CD4-positive, alpha-beta T cell treated with Interleukin-2 at 100 ng/mL for 4 hours (primary cell): ENCODE data around the gene HLA-DOB.
A peak's percentile ranks its signal among the peaks of the same experiment; 100 is the strongest.
"Not testable (repeated sequence)": the region's sequence is repeated elsewhere in the genome, so short reads cannot be mapped to it uniquely, and the experiment has no call there.

ENCODE experiments used
- DNase-seq: peaks from one replicate; pipeline ENCODE4 v3.0.0-alpha.2; 2020; ENCODE audit warnings: low spot score

The HLA-DOB gene

DNA sequence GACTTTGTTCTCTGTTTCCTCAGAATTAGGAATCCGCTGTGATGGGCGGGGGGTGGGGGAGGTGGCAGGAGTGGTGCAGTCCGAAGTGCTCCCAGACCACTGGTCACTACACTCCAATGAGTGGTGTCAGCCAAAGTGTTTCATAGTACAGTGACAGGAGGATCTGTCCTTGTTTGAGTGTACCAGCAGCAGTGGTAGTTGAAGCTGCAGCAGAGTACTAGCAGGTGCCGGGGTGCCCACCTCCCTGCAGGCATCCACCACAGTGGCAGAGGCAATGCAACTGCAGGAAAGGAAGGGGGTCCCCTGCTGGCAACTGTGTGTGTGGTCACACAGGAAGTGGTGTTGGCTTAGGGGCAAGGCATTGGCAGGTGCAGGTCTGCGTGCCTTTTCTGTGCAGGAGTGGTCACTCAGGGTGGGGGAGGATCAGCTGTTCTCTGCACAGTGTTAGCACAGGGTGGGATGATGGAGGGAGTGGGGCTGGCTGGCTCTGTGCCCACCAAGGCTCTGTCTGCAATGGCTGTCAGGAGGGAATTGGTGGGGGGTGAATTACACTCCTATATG is 9.7 kb downstream of the HLA-DOB start:
- DNase-seq, result no peak

DNA sequence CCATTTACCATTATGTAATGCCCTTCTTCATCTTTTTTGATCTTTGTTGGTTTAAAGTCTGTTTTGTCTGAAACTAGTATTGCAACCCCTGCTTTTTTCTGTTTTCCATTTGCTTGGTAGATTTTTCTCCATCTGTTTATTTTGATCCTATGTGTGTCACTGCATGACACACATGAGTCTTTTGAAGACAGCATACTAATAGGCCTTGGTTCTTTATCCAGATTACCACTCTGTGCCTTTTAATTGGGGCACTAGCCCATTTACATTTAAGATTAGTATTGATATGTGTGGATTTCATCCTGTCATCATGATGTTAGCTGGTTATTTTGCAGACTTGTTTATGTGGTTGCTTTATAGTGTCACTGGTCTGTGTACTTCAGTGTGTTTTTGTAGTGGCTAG is 11.4 kb downstream of the HLA-DOB start:
- not testable (repeated sequence) for DNase-seq

DNA sequence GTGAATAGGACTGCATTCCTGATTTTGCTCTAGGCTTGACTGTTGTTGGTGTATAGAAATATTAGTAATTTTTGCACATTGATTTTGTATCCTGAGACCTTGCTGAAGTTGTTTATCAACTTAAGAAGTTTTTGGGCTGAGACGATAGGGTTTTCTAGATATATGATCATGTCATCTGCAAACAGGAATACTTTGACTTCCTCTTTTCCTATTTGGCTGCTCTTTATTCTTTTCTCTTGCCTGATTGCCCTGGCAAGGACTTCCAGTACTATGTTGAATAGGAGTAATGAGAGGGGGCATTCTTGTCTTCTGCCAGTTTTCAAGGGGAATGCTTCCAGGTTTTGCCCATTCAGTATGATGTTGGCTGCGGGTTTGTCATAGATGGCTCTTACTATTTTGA is 13.4 kb downstream of the HLA-DOB start:
- DNase-seq, result no peak

DNA sequence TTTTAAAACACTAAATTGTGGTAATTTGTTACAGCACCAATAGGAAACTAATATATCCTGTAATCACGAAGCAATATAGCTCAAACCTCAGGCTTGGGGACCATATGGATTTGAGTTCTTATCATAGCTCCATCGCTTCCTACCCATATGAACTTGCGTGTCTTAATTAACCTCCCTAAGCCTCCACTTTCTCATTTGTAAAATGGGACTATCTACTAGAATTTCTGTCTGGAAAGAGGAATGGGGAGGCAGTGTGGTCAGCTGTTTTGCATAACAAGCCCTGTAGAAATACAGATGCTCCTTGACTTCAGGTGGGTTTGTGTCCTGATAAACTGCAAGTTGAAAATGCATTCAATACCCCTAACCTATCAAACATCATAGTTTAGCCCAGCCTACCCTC is 17.1 kb downstream of the HLA-DOB start:
- DNase-seq, result no peak

DNA sequence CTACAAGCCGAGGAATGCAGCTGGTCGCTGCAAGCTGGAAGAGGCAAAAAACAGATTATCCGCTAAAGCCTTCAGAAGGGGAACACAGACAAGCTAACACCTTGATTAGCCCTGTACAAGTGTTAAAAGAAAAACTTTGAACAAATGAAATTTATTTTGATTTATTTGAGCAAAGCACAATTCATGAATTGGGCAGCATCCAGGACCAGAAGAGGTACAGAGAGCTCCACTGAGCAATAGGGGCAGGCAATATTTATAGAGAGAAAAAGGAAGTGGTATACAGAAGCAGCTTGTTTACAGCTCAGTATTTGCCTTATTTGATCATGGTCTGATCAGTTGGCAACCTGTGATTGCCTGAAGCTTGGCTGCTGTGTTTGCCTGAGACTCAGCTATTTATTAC is 17.6 kb downstream of the HLA-DOB start:
- DNase-seq, result no peak

DNA sequence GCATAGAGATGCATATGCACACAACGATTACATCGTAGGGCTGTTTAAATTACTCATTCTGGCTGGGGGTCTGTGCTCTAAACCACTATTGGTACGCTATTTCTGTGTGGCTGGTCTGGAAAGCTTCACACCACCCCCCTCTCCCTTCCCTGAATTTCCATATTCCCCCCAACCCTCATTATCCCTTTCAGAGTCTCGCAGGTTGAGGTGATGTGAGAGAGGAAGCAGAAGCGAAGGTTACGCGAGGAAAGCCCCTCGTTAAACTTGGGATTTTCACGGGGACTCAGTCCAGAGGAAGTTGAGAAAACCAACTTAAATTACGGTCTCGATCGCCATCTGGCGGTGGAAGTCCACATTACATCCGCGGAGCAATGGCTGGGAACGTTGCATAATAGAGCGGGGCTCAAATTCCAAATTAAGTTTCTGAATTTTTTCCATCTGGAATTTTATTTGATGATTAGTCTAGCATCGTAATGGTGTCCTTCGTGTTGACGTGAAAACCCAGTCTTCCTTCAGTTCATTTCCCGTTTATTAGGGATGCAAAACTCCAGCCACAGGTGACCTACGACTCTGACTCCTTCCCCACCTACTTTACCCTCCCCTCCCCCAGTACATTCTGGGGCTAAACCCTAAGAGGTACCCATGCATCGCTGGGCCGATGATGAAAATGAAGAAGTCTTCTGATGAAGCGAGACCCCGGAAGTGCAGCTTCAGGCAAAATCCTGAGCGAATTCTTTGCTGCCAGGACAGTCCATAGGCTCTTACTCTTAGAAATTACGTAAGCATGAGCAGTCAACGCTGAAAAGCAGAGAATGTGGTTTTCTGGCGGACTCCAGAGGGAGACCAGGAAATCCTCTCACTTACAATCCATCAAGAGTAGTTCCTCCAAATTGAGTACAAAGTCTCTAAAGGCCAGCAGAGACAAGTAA is 19.7 kb downstream of the HLA-DOB start:
- DNase-seq, result peak; percentile 80

DNA sequence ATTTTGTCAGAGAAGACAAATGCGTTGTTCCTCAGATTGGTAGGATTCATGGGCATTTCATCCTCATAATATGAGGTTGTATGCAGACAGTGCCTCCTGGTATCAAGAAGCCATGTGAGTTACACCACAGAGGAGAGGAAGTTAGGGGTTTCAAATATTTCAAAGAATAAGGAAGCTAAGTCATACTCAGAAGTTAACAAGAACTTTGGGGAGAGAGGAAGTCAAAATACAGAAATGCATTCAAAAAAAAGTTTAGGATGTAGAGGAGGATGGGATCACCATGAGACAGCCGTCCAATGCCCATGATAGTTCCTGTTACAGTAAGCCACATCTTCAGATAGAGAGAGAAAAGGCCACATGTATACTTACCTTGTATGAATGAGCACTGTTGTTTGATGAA is 22.3 kb downstream of the HLA-DOB start:
- DNase-seq, result no peak

DNA sequence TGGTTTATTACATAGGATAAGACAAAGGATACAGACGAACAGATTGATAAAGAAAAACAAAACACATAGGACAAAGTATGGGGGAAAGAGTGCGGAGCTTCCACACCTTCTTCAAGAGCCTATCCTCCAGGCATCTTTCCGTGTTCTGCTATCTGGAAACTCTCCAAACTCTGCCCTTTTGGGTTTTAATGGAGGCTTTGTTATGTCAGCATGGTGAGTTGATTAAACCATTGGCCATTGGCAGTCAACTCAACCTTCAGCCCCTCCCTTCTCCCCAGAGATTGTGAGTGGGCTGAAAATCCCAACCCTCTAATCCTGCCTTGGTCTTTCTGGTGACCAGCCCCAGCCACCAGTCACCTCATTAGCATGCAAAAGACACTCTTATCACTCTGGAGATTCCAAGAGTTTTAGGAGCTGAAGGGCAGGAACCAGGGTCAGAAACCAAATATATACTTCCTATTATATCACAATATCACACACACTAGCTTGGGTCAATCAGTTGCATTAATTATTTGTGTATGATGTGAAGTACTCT is 23.8 kb downstream of the HLA-DOB start:
- DNase-seq, result no peak

DNA sequence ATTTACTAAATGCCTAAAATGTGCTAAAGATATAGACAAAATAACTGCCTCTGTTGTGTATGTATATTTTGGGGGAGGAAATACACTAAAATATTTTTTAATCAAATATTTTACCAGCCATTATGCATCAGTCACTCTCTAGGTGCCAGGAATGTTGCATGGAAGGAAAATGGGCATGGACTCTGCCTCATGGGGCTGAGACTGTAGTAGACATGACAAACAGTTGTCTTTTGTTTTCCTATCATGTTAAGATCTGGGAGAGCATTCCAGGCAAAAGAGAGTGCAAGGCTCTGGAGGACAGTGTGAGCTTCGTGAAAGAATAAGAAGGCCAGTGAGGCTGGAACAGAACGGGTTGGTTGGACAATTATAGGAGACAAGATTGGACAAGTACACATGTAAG is 26.5 kb downstream of the HLA-DOB start:
- DNase-seq, result no peak

DNA sequence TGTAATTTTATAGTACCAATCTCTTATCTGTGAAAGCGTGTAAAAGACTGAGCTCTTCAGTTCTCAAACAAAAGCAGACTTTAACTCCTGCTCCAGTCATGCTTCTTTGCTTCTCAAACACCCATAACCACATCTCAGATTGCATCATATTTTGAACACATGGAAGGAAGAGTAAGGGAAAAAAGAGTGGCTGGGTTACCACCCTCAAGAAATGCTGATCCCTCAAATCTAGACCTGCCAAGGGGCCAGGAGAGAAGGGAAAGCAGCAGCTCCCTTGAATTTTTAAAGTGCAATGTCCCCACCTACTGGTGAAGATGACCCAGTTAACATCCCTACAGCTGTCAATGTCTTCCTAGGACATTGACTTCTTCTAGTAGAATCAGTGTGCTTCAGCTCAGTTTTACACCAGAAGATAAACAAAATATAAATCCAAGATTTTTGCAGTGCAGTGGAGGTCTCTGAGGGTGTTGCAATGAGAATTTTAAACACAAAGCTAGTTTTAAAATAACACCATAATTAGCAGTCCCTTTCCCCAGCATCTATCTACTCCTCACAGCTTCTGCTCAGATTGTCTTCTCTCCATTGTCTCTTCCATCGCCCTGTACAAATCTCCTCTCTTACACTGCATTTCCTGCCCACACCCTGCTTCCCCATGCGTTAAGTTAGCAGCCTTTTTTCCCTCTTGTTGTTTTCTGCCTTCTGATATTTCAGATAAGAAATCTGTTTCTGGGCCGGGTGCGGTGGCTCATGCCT is 30.8 kb downstream of the HLA-DOB start:
- DNase-seq, result peak; percentile 54

DNA sequence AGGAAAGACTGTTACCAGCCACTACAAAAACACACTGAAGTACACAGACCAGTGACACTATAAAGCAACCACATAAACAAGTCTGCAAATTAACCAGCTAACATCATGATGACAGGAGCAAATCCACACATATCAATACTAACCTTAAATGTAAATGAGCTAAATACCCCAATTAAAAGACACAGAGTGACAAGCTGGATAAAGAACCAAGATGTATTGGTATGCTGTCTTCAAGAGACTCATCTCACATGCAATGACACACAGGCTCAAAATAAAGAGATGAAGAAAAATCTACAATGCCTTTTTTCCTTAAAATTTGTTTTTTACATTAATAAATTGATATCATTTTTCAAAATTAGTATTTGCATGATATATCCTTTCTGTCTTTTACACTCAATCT is 33.9 kb downstream of the HLA-DOB start:
- DNase-seq, result not testable (repeated sequence)

DNA sequence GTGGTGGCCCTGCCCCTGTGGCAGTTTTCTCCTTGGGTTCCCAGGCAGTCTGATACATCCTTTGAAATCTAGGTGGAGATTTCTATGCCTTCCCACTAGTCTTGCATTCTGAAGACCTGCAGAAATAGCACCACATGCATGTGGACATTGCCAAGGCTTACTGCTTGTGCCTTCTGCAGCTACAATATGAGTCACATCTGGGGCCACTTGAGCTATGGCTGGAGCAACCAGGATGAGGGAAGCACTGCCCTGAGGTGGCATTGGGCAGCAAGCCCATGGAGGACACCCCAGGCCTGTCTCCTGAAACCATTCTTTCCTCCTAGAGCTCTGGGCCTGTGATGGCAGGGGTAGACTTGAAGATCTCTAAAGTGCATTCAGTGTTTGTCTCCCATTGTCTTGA is 37.8 kb downstream of the HLA-DOB start:
- DNase-seq, result no peak

DNA sequence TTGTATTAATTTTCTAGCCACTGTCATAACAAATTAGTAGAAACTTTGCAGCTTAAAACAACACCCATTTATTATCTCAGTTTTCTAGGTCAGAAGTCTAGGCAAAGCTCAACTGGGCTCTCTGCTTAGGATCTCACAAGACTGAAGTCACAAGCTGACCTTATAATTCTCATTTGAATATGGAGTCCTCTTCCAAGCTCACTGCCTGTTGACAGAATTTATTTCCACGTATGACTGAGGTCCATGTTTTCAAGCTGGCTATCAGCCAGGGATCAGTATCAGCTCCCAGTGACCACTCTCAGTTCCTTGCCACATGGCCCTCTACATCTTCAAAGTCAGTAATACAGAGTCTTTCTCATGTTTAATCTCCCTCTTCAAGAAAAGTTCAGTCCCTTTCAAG is 41.7 kb downstream of the HLA-DOB start:
- DNase-seq, result no peak

DNA sequence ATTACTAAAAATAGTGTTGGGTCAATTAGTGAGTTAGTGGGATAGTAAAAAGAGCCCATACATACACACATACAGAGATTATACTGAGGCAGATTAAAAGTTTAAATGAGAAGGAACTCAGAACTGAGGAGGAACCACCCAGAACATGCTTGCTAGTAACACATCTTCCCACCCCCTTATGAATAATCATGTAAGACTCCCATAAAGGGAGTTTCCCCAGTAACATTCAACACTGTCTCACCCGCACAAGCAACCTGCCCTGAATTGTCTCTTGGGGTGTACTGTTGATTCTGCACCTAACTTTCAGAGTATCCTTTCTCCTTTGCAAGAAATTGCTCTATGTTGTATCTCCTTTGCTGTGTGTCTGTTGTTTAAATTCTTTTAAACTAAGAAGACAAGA is 42.4 kb downstream of the HLA-DOB start:
- no peak for DNase-seq

DNA sequence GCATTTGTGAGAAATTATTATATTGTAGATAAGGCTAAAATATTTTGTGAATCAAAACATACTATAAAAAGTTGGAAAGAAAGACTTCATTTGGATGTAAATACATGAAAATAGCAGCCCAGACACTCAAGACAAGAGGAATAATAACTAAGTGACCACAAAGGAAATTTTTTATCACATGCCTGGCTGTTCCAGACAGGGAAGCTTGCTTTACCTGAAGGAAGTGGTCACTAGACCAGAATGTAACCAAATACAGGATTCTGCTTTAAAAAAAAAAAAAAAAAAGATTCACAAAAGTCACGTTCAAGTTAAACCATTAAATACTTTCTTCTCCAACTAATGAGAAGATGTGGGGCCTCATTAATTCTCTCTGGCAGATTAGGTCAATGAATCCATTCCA is 44.1 kb downstream of the HLA-DOB start:
- no peak for DNase-seq

DNA sequence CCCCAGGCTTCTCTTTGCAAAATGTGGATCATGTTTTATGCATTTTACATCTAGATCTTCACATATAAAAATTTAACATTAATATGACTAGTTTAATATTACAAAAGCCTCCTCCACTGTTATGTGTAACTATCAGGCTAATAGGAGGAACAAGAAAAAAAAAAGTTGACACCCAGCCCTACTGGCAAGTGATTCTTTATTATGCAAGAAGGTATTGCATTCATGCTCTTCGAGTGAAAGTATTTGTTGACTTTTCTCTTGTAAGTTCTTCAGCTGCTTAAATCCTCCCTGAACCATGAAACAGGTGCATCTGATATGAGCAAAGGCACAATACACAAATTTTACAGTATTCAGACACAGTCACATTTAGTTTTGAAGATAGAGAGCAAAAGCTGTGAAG is 52.8 kb downstream of the HLA-DOB start:
- DNase-seq, result no peak

DNA sequence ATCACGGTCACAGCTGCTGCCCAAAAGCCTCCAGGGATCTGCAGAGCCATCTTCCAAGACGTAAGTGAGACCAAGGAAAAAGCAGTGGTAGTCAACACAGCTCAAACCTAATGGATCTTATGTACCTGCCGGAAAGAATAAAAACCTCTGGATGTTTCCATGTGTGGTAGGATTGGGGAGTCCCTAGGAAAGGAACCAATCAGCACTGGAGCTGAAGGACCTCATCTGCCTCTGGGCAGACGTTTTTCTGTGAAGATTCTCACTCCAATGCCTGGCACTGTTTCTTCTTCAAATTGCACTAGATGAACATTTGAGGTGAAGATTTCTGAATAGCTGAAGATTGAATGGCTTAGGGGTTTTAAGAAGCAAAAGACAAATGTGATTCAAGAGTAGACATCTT is 53.4 kb downstream of the HLA-DOB start, which contains the start of gene HLA-DQB2:
Gene HLA-DQB2 (minus strand): TSS at position 112 of the 400 bp plus-strand sequence. CDS start 62 bp downstream, at position 50.
- no peak for DNase-seq
